ENCODE data around the gene MGP. TPM values are rescaled to one million over a fixed set of nuclear protein-coding genes. Genes with fewer than 3 reads are reported as not detected.

Gene MGP
- total and polyA plus RNA-seq, 2 of the 13 experiments (the other 11 are each of a cell fraction or from before 2014, with no cell fraction given), result not detected

- Histone ChIP-seq H3K79me2 (ENCODE audit: insufficient read depth, low read length) (no peaks in the 10 kb centered on the region), H3K4me3 (replicated peaks in 1 of 3; ENCODE audit: insufficient read depth in 1 of 3, low read depth in 2 of 3, low read length in 3 of 3) (no peak overlapping the region), H4K20me1 (ENCODE audit: insufficient read depth, low read length) (no peaks in the 10 kb centered on the region), H3K4me2 (ENCODE audit: low read depth, low read length) (no peak overlapping the region), H3K27ac (ENCODE audit: extremely low read length, insufficient read depth, low read length) (no peak overlapping the region), H3K27me3 (ENCODE audit: control insufficient read depth in 1 of 2, insufficient read depth in 2 of 2, low read length in 2 of 2) (no peaks in the 10 kb centered on the region), H3K4me1 (ENCODE audit: insufficient read depth, low read length) (no peaks in the 10 kb centered on the region), H2AFZ (ENCODE audit: low read length) (no peak overlapping the region), H3K9ac (ENCODE audit: insufficient read depth, low read depth, low read length) (no peak overlapping the region), H3K9me3 (ENCODE audit: low read length) (no peaks in the 10 kb centered on the region), H3K36me3 (replicated peaks in 1 of 2; ENCODE audit: control insufficient read depth in 1 of 2, insufficient read depth in 2 of 2, low read length in 2 of 2) (no peaks in the 10 kb centered on the region)
- TF ChIP-seq RBAK (CRISPR knock-in tag; IDR thresholded peaks at IDR 0.05), result no peak
- TF ChIP-seq ZNF720 (CRISPR knock-in tag; IDR thresholded peaks at IDR 0.05), result no peak
- TF ChIP-seq CTCF (CRISPR knock-in tag; IDR thresholded peaks at IDR 0.05), result peak; percentile 49
- no peak for TF ChIP-seq SALL1 (CRISPR knock-in tag; IDR thresholded peaks at IDR 0.05)
- peak; percentile 12; the same call in 1 of the 2 replicates for TF ChIP-seq SMC3 (IDR thresholded peaks at IDR 0.05; ENCODE audit: low read length)
- no peak for TF ChIP-seq REST (IDR thresholded peaks at IDR 0.05; ENCODE audit: borderline replicate concordance in 1 of 2, low read depth in 1 of 2, low read length in 2 of 2)
- no peak for TF ChIP-seq GLI4 (CRISPR knock-in tag; IDR thresholded peaks at IDR 0.05; ENCODE audit: borderline replicate concordance)
- no peak for TF ChIP-seq ZNF75D (CRISPR knock-in tag; IDR thresholded peaks at IDR 0.05; ENCODE audit: borderline replicate concordance)
- TF ChIP-seq STAG1 (CRISPR knock-in tag; IDR thresholded peaks at IDR 0.05), result peak; percentile 49
- FAIRE-seq (peak; percentile 46), DNase-seq (ENCODE audit: low spot score) (peak; percentile 5), ATAC-seq (peak; percentile 81)
- POLR2A ChIA-PET, result no interaction called here
- in situ Hi-C loops (cut with HindIII; ENCODE audit: extremely low pct_ligation_motif_present, low pct_unique_long_range_greater_than_20kb), result no loop called here
- intact Hi-C loops (cut with micrococcal nuclease; ENCODE audit: unreplicated experiment), result loop anchor here (2.0 kb wide), 1 partner anchor 48 kb away; no protein-coding TSS in a partner anchor
- WGBS (ENCODE audit: low lambda C conversion rate), result 26% methylated on average over 7 of the region's 7 CpGs
- CTCF ChIA-PET (ENCODE audit: low intra/inter-chr PET ratio, low total read pairs), result no interaction called here
- BruUV-seq (replicated peaks), result no TSS peak
Measured at GRCh38 chr12:14892726-14893505, 7.3 kb upstream of the MGP start.
